ENCODE data around the gene LRRC75A. TPM values are rescaled to one million over a fixed set of nuclear protein-coding genes. Genes with fewer than 3 reads are reported as not detected.

The LRRC75A gene, protein sequence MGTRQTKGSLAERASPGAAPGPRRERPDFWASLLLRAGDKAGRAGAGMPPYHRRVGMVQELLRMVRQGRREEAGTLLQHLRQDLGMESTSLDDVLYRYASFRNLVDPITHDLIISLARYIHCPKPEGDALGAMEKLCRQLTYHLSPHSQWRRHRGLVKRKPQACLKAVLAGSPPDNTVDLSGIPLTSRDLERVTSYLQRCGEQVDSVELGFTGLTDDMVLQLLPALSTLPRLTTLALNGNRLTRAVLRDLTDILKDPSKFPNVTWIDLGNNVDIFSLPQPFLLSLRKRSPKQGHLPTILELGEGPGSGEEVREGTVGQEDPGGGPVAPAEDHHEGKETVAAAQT
- total RNA-seq (10 to 100 TPM in 1 of 2 donors, under 1 TPM in 1; 0.33 to 22.6 TPM), polyA plus RNA-seq (under 1 TPM; 0.08 to 0.42 TPM)

- 3% methylated on average over 134 of the region's 134 CpGs for WGBS
- Histone ChIP-seq H3K27ac (ENCODE audit: low read depth in 1 of 2, low read length in 2 of 2) (no peak within 1 kb of the TSS), H3K9me3 (ENCODE audit: control insufficient read depth in 4 of 4, low read length in 3 of 4) (no peaks in the 10 kb centered on the region), H3K4me3 (ENCODE audit: low read depth in 1 of 3, low read length in 3 of 3) (peak within 1 kb of the TSS in 2 of 3 donors; percentile 39 to 68), H3K9ac (ENCODE audit: low read depth in 1 of 2, low read length in 2 of 2) (no peak within 1 kb of the TSS), H3K4me1 (ENCODE audit: control insufficient read depth in 4 of 4, insufficient read depth in 4 of 4, low read length in 3 of 4) (peaks cover 5 to 15% (median 8%) of the 10 kb centered on the region in 4 donors), H3K36me3 (ENCODE audit: control insufficient read depth in 4 of 4, insufficient read depth in 3 of 4, low read depth in 1 of 4, low read length in 3 of 4) (no peaks in the 10 kb centered on the region), H3K27me3 (ENCODE audit: control insufficient read depth in 4 of 4, insufficient read depth in 4 of 4, low read length in 3 of 4) (no peaks in the 10 kb centered on the region)
- TF ChIP-seq EGR1 (IDR thresholded peaks at IDR 0.05; ENCODE audit: low read depth in 2 of 2) (no peak), YY1 (IDR thresholded peaks at IDR 0.05) (no peak), RAD21 (IDR thresholded peaks at IDR 0.05) (no peak), GABPA (IDR thresholded peaks at IDR 0.05 in 1 of 2, conservative IDR thresholded peaks at IDR 0.05 in 1 of 2) (no peak), NR2F2 (IDR thresholded peaks at IDR 0.05) (no peak), REST (IDR thresholded peaks at IDR 0.05) (no peak), SP1 (IDR thresholded peaks at IDR 0.05) (no peak), MAX (IDR thresholded peaks at IDR 0.05) (no peak), FOXA2 (IDR thresholded peaks at IDR 0.05) (no peak)
- TF ChIP-seq, protein P1, sequence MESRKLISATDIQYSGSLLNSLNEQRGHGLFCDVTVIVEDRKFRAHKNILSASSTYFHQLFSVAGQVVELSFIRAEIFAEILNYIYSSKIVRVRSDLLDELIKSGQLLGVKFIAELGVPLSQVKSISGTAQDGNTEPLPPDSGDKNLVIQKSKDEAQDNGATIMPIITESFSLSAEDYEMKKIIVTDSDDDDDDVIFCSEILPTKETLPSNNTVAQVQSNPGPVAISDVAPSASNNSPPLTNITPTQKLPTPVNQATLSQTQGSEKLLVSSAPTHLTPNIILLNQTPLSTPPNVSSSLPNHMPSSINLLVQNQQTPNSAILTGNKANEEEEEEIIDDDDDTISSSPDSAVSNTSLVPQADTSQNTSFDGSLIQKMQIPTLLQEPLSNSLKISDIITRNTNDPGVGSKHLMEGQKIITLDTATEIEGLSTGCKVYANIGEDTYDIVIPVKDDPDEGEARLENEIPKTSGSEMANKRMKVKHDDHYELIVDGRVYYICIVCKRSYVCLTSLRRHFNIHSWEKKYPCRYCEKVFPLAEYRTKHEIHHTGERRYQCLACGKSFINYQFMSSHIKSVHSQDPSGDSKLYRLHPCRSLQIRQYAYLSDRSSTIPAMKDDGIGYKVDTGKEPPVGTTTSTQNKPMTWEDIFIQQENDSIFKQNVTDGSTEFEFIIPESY (IDR thresholded peaks at IDR 0.05): no peak
- TF ChIP-seq, protein P2, sequence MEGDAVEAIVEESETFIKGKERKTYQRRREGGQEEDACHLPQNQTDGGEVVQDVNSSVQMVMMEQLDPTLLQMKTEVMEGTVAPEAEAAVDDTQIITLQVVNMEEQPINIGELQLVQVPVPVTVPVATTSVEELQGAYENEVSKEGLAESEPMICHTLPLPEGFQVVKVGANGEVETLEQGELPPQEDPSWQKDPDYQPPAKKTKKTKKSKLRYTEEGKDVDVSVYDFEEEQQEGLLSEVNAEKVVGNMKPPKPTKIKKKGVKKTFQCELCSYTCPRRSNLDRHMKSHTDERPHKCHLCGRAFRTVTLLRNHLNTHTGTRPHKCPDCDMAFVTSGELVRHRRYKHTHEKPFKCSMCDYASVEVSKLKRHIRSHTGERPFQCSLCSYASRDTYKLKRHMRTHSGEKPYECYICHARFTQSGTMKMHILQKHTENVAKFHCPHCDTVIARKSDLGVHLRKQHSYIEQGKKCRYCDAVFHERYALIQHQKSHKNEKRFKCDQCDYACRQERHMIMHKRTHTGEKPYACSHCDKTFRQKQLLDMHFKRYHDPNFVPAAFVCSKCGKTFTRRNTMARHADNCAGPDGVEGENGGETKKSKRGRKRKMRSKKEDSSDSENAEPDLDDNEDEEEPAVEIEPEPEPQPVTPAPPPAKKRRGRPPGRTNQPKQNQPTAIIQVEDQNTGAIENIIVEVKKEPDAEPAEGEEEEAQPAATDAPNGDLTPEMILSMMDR (IDR thresholded peaks at IDR 0.05; ENCODE audit: low read depth, low read length, missing input control): no peak
- peak; percentile 72 for DNase-seq (ENCODE audit: low spot score)
Measured at GRCh38 chr17:16491703-16492612, at the start of gene LRRC75A. Gene LRRC75A, minus strand, starts transcription at chr17:16492193. Its CDS starts 203 bp downstream, at chr17:16491990.

DNA sequence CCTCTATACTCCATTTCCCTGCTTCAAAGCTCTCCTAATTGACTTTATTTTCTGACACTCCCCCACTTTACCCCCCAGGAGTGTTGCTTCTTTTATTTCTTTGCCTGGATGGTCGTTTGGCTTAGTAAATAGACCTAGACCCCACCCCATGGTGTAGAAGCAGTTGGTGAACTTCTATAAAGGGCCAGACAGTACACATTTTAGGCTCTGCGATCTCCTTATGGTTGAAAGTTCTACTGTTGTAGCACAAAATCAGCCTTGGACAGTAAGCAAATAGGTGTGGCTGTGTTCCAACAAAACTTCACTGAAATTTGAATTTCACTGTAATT lies 45.1 kb upstream of the LRRC75A start:
- no peak overlapping the region for H3K4me3 ChIP-seq (ENCODE audit: low read depth in 1 of 3, low read length in 3 of 3)
- peaks cover 0 to 10% (median 2%) of the 10 kb centered on the region in 4 donors for H3K4me1 ChIP-seq (ENCODE audit: control insufficient read depth in 4 of 4, insufficient read depth in 4 of 4, low read length in 3 of 4)
- no peaks in the 10 kb centered on the region for H3K27me3 ChIP-seq (ENCODE audit: control insufficient read depth in 4 of 4, insufficient read depth in 4 of 4, low read length in 3 of 4)
- peak overlapping the region in 1 of 2 donors; percentile 1 for H3K9ac ChIP-seq (ENCODE audit: low read depth in 1 of 2, low read length in 2 of 2)
- DNase-seq (ENCODE audit: low spot score): no peak
- WGBS: 47% methylated on average over 2 of the region's 2 CpGs
- peaks cover 0 to 2% (median 0%) of the 10 kb centered on the region in 4 donors for H3K36me3 ChIP-seq (ENCODE audit: control insufficient read depth in 4 of 4, insufficient read depth in 3 of 4, low read depth in 1 of 4, low read length in 3 of 4)
- H3K27ac ChIP-seq (ENCODE audit: low read depth in 1 of 2, low read length in 2 of 2): peak overlapping the region in 1 of 2 donors; percentile 7
- H3K9me3 ChIP-seq (ENCODE audit: control insufficient read depth in 4 of 4, low read length in 3 of 4): peaks cover 0 to 3% (median 1%) of the 10 kb centered on the region in 4 donors
- TF ChIP-seq GABPA (IDR thresholded peaks at IDR 0.05 in 1 of 2, conservative IDR thresholded peaks at IDR 0.05 in 1 of 2) (no peak), FOXA1 (IDR thresholded peaks at IDR 0.05) (no peak), MAX (IDR thresholded peaks at IDR 0.05) (no peak), ATF3 (IDR thresholded peaks at IDR 0.05) (no peak), RAD21 (IDR thresholded peaks at IDR 0.05) (no peak), RXRA (IDR thresholded peaks at IDR 0.05) (no peak), HNF4G (IDR thresholded peaks at IDR 0.05) (no peak), TAF1 (conservative IDR thresholded peaks at IDR 0.05) (no peak), EGR1 (IDR thresholded peaks at IDR 0.05; ENCODE audit: low read depth in 2 of 2) (no peak), FOXA2 (IDR thresholded peaks at IDR 0.05) (no peak), HNF4A (conservative IDR thresholded peaks at IDR 0.05) (no peak)
- TF ChIP-seq, protein P2 (IDR thresholded peaks at IDR 0.05; ENCODE audit: low read depth, low read length, missing input control): no peak
